IMR-90 (cell line): ENCODE results near the gene FBXL7.

Source experiments
- CEBPB ChIP-seq: IDR thresholded peaks from 2 replicates; pipeline ENCODE4 v1.6.1; 2012; ENCODE audit warnings: low read depth, low read length, improper control_type of control experiment
- POLR2A ChIP-seq: IDR thresholded peaks from 2 replicates; pipeline ENCODE4 v1.6.1; 2012; ENCODE audit warnings: mild to moderate bottlenecking, low read depth, low read length

DNA sequence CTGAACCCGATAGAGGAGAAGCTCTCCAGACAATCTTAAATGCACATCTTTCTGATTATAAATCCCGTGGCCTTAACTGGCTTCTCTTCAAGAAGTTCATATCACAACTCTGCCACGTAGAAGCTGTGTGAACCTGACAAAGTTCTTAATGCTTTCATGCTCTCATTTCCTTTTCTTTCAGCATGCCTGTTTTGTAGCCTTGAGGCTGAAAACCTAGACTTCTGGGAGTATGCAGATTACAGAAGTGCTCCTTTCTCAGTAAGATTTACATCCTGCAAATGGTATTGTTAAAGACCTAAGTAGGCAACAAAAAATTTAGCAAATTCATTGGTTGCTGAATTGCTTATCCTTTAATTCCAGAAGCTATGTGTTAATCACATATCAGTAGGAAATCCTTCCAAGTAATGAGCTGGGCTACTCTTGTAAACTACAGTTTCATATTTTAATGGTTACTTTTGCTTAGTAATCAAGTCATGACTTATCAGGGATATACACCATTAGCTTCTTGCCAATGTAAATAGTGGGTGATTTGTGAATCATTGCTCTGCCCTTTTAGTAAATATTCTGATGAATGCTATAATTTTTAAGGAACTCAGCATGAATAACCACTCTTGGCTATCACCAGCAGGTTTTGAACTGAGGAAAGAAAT is 334.7 kb downstream of the FBXL7 start:
- no peak for TF ChIP-seq POLR2A
- peak; percentile 2; the same call in 1 of the 2 replicates for TF ChIP-seq CEBPB
